ENCODE measurements around the gene TMEM9B. TPM values are rescaled to one million over a fixed set of nuclear protein-coding genes. Genes with fewer than 3 reads are reported as not detected.

The TMEM9B gene
- total RNA-seq, 1 donor from 2014 or later, result 26.8 TPM

- intact Hi-C loops (cut with DNase I), result no loop called here
- Histone ChIP-seq H3K4me1 (peaks cover 25% of the 10 kb centered on the region), H3K4me3 (no peak overlapping the region), H3K27me3 (no peaks in the 10 kb centered on the region), H3K9me3 (no peaks in the 10 kb centered on the region), H3K36me3 (no peaks in the 10 kb centered on the region), H3K27ac (no peak overlapping the region)
- no peak for TF ChIP-seq POLR2A (IDR thresholded peaks at IDR 0.05)
- TF ChIP-seq CTCF (IDR thresholded peaks at IDR 0.05), result no peak
- TF ChIP-seq POLR2AphosphoS5 (IDR thresholded peaks at IDR 0.05; ENCODE audit: insufficient read depth in 1 of 2, low read depth in 1 of 2), result no peak
- no peak for DNase-seq (ENCODE audit: extremely low spot score in 2 of 2)
Measured at GRCh38 chr11:9001736-9002135, 37.5 kb upstream of the TMEM9B start.

- no peaks in the 10 kb centered on the region for H3K9me3 ChIP-seq
- H3K36me3 ChIP-seq, result no peaks in the 10 kb centered on the region
- H3K4me3 ChIP-seq, result no peak overlapping the region
- no peak for DNase-seq (ENCODE audit: extremely low spot score in 2 of 2)
- no peak overlapping the region for H3K27ac ChIP-seq
- intact Hi-C loops (cut with DNase I), result no loop called here
- H3K4me1 ChIP-seq, result peaks cover 4% of the 10 kb centered on the region
- no peak for TF ChIP-seq POLR2AphosphoS5 (IDR thresholded peaks at IDR 0.05; ENCODE audit: insufficient read depth in 1 of 2, low read depth in 1 of 2)
- no peak for TF ChIP-seq POLR2A (IDR thresholded peaks at IDR 0.05)
- no peak for TF ChIP-seq CTCF (IDR thresholded peaks at IDR 0.05)
- no peaks in the 10 kb centered on the region for H3K27me3 ChIP-seq
Measured at GRCh38 chr11:8998017-8998416, 33.8 kb upstream of the TMEM9B start.

GRCh38 chr11:8997451-8997850, 33.2 kb upstream of the TMEM9B start:
- H3K27ac ChIP-seq, result no peak overlapping the region
- H3K4me1 ChIP-seq, result no peaks in the 10 kb centered on the region
- TF ChIP-seq POLR2AphosphoS5 (IDR thresholded peaks at IDR 0.05; ENCODE audit: insufficient read depth in 1 of 2, low read depth in 1 of 2) (no peak), CTCF (IDR thresholded peaks at IDR 0.05) (no peak), POLR2A (IDR thresholded peaks at IDR 0.05) (no peak)
- no peak overlapping the region for H3K4me3 ChIP-seq
- no peaks in the 10 kb centered on the region for H3K36me3 ChIP-seq
- no peaks in the 10 kb centered on the region for H3K27me3 ChIP-seq
- intact Hi-C loops (cut with DNase I), result no loop called here
- no peak for DNase-seq (ENCODE audit: extremely low spot score in 2 of 2)
- H3K9me3 ChIP-seq, result no peaks in the 10 kb centered on the region

- Histone ChIP-seq H3K4me1 (no peaks in the 10 kb centered on the region), H3K36me3 (no peaks in the 10 kb centered on the region), H3K4me3 (no peak overlapping the region), H3K27me3 (no peaks in the 10 kb centered on the region), H3K27ac (no peak overlapping the region), H3K9me3 (no peaks in the 10 kb centered on the region)
- TF ChIP-seq POLR2A (IDR thresholded peaks at IDR 0.05), result no peak
- no peak for TF ChIP-seq POLR2AphosphoS5 (IDR thresholded peaks at IDR 0.05; ENCODE audit: insufficient read depth in 1 of 2, low read depth in 1 of 2)
- DNase-seq (ENCODE audit: extremely low spot score in 2 of 2), result no peak
- intact Hi-C loops (cut with DNase I), result no loop called here
Measured at GRCh38 chr11:8989453-8989852, 25.2 kb upstream of the TMEM9B start.

GRCh38 chr11:8988329-8989234, 24.3 kb upstream of the TMEM9B start:
- Histone ChIP-seq H3K4me3 (no peak overlapping the region), H3K27ac (no peak overlapping the region), H3K36me3 (no peaks in the 10 kb centered on the region), H3K4me1 (no peaks in the 10 kb centered on the region), H3K27me3 (no peaks in the 10 kb centered on the region), H3K9me3 (no peaks in the 10 kb centered on the region)
- DNase-seq (ENCODE audit: extremely low spot score in 2 of 2), result no peak
- TF ChIP-seq POLR2AphosphoS5 (IDR thresholded peaks at IDR 0.05; ENCODE audit: insufficient read depth in 1 of 2, low read depth in 1 of 2), result no peak
- no peak for TF ChIP-seq POLR2A (IDR thresholded peaks at IDR 0.05)
- TF ChIP-seq CTCF (IDR thresholded peaks at IDR 0.05), result no peak
- intact Hi-C loops (cut with DNase I), result no loop called here
